ENCODE measurements around the gene SIN3B. TPM values are rescaled to one million over a fixed set of nuclear protein-coding genes. Genes with fewer than 3 reads are reported as not detected.

The SIN3B gene
- total and polyA plus RNA-seq, 2 donors (not counting 1 experiment from before 2014, with no cell fraction given): 118 to 138 TPM

DNA sequence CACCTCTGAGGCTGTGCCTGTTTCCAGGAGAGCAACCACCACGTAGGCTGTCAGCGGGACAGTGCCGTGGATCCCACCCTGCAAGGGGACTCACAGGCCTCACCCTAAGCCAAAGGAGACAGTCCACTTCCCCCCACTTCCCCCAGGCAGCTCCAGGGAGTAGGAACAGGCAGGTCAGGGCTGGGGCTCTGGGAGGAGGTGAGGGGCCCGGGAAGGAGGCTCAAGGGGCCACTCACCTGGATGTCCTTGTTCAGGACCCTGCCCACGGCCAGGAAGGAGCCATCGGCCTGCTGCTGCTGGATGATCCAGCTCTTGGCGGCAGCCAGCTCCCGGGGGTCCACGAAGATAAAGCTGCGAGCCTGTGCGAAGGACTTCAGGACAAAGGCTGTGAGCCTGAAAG is 85.2 kb downstream of the SIN3B start:
- no peak overlapping the region for H2AFZ ChIP-seq (ENCODE audit: insufficient read depth, low read depth, low read length, poor library complexity, severe bottlenecking)
- H3K27ac ChIP-seq (ENCODE audit: low read length in 2 of 2): no peak overlapping the region
- POLR2A ChIA-PET: no interaction called here
- DNase-seq: no peak
- ATAC-seq (ENCODE audit: low read depth): no peak
- no peak overlapping the region for H3K4me3 ChIP-seq (ENCODE audit: control extremely low read depth in 1 of 5, extremely low read depth in 1 of 5, insufficient read depth in 1 of 5, low read depth in 2 of 5, low read length in 4 of 5)
- Mint-ChIP-seq H3K27me3 (peaks cover 15% of the 10 kb centered on the region), H3K9me3 (ENCODE audit: insufficient read depth) (peaks cover 16% of the 10 kb centered on the region), H3K4me3 (no peak overlapping the region), H3K4me1 (no peaks in the 10 kb centered on the region), H3K27ac (no peak overlapping the region)
- CTCF ChIA-PET: interaction anchor here (0.5 kb wide), 1 partner anchor 197 kb away, joined by 3 read pairs; no protein-coding TSS in a partner anchor
- peaks cover 1 to 50% (median 25%) of the 10 kb centered on the region in 3 donors for H3K9me3 ChIP-seq (ENCODE audit: control extremely low read depth in 1 of 3, control insufficient read depth in 2 of 3, insufficient read depth in 1 of 3, low read length in 2 of 3)
- H3K79me2 ChIP-seq (ENCODE audit: control insufficient read depth, insufficient read depth, low read length): no peaks in the 10 kb centered on the region
- no peaks in the 10 kb centered on the region for H4K20me1 ChIP-seq (ENCODE audit: control insufficient read depth, insufficient read depth, low read length, poor library complexity, severe bottlenecking)
- no peak overlapping the region for H3K4me2 ChIP-seq (replicated peaks; ENCODE audit: low read depth, low read length, poor library complexity, severe bottlenecking)
- no peaks in the 10 kb centered on the region for H3K36me3 ChIP-seq (replicated peaks in 1 of 2; ENCODE audit: control extremely low read depth in 1 of 2, control insufficient read depth in 1 of 2, extremely low read depth in 1 of 2, insufficient read depth in 2 of 2, low read length in 1 of 2)
- 91% methylated on average over 10 of the region's 11 CpGs for WGBS (ENCODE audit: insufficient coverage)
- TF ChIP-seq, protein P1, sequence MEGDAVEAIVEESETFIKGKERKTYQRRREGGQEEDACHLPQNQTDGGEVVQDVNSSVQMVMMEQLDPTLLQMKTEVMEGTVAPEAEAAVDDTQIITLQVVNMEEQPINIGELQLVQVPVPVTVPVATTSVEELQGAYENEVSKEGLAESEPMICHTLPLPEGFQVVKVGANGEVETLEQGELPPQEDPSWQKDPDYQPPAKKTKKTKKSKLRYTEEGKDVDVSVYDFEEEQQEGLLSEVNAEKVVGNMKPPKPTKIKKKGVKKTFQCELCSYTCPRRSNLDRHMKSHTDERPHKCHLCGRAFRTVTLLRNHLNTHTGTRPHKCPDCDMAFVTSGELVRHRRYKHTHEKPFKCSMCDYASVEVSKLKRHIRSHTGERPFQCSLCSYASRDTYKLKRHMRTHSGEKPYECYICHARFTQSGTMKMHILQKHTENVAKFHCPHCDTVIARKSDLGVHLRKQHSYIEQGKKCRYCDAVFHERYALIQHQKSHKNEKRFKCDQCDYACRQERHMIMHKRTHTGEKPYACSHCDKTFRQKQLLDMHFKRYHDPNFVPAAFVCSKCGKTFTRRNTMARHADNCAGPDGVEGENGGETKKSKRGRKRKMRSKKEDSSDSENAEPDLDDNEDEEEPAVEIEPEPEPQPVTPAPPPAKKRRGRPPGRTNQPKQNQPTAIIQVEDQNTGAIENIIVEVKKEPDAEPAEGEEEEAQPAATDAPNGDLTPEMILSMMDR (IDR thresholded peaks at IDR 0.05): no peak
- TF ChIP-seq EZH2 (IDR thresholded peaks at IDR 0.05; ENCODE audit: borderline replicate concordance, insufficient read depth, low read depth, low read length, poor library complexity, severe bottlenecking): no peak
- H3K27me3 ChIP-seq (replicated peaks in 1 of 4; ENCODE audit: control extremely low read depth in 1 of 4, control insufficient read depth in 3 of 4, insufficient read depth in 4 of 4, low read length in 3 of 4): peaks cover 0 to 9% (median 0%) of the 10 kb centered on the region in 4 experiments
- no peak overlapping the region for H3K9ac ChIP-seq (ENCODE audit: low read length)
- intact Hi-C loops (cut with micrococcal nuclease): no loop called here
- H3K4me1 ChIP-seq (ENCODE audit: control insufficient read depth in 2 of 2, insufficient read depth in 2 of 2, low read length in 2 of 2): no peaks in the 10 kb centered on the region

DNA sequence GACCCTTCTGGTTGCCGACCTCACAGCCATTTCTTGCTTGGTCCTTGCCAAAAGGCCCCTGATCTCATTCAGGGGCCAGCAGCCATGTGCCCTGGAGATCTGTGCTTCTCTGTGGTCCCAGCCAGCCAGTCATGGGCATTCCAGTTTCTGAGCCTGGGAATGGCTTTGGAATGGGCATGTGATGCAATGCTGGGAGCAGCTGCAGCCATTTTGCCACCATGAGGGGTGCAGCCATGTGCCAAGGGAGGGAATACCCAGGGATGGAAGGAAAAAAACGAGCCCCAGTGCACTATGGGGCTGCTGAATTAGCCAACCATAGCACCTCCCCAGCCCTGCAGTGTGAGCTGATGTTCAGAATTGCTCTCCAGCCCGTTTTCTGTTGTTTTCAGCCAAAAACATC is 85.9 kb downstream of the SIN3B start:
- intact Hi-C loops (cut with micrococcal nuclease): no loop called here
- Histone ChIP-seq H3K36me3 (replicated peaks in 1 of 2; ENCODE audit: control extremely low read depth in 1 of 2, control insufficient read depth in 1 of 2, extremely low read depth in 1 of 2, insufficient read depth in 2 of 2, low read length in 1 of 2) (no peaks in the 10 kb centered on the region), H3K9ac (ENCODE audit: low read length) (no peak overlapping the region), H3K27ac (ENCODE audit: low read length in 2 of 2) (no peak overlapping the region), H3K4me3 (ENCODE audit: control extremely low read depth in 1 of 5, extremely low read depth in 1 of 5, insufficient read depth in 1 of 5, low read depth in 2 of 5, low read length in 4 of 5) (no peak overlapping the region), H3K9me3 (ENCODE audit: control extremely low read depth in 1 of 3, control insufficient read depth in 2 of 3, insufficient read depth in 1 of 3, low read length in 2 of 3) (peaks cover 1 to 57% (median 26%) of the 10 kb centered on the region in 3 donors), H4K20me1 (ENCODE audit: control insufficient read depth, insufficient read depth, low read length, poor library complexity, severe bottlenecking) (no peaks in the 10 kb centered on the region), H2AFZ (ENCODE audit: insufficient read depth, low read depth, low read length, poor library complexity, severe bottlenecking) (no peak overlapping the region), H3K79me2 (ENCODE audit: control insufficient read depth, insufficient read depth, low read length) (no peaks in the 10 kb centered on the region), H3K27me3 (replicated peaks in 1 of 4; ENCODE audit: control extremely low read depth in 1 of 4, control insufficient read depth in 3 of 4, insufficient read depth in 4 of 4, low read length in 3 of 4) (peaks cover 0 to 9% (median 0%) of the 10 kb centered on the region in 4 experiments), H3K4me2 (replicated peaks; ENCODE audit: low read depth, low read length, poor library complexity, severe bottlenecking) (no peak overlapping the region), H3K4me1 (ENCODE audit: control insufficient read depth in 2 of 2, insufficient read depth in 2 of 2, low read length in 2 of 2) (no peaks in the 10 kb centered on the region)
- TF ChIP-seq, protein P1 (IDR thresholded peaks at IDR 0.05): no peak
- TF ChIP-seq EZH2 (IDR thresholded peaks at IDR 0.05; ENCODE audit: borderline replicate concordance, insufficient read depth, low read depth, low read length, poor library complexity, severe bottlenecking): no peak
- no peak overlapping the region for H3K4me3 Mint-ChIP-seq
- DNase-seq (no peak), ATAC-seq (ENCODE audit: low read depth) (no peak)
- 86% methylated on average over 2 of the region's 3 CpGs for WGBS (ENCODE audit: insufficient coverage)
- POLR2A ChIA-PET: no interaction called here
- H3K9me3 Mint-ChIP-seq (ENCODE audit: insufficient read depth): peaks cover 21% of the 10 kb centered on the region
- H3K27ac Mint-ChIP-seq: no peak overlapping the region
- CTCF ChIA-PET: interaction anchor here (0.5 kb wide), 1 partner anchor 197 kb away, joined by 3 read pairs; no protein-coding TSS in a partner anchor
- no peaks in the 10 kb centered on the region for H3K4me1 Mint-ChIP-seq
- H3K27me3 Mint-ChIP-seq: peaks cover 15% of the 10 kb centered on the region

Data from B cell (primary cell).